Measurements from ENCODE around the gene GABARAPL2. TPM values are rescaled to one million over a fixed set of nuclear protein-coding genes. Genes with fewer than 3 reads are reported as not detected.
A peak's percentile ranks its signal among the peaks of the same experiment; 100 is the strongest.

Gene GABARAPL2
- total and polyA plus RNA-seq, 2 donors (not counting 1 experiment from before 2014, with no cell fraction given) = 73.0 to 84.9 TPM

- intact Hi-C loops (cut with micrococcal nuclease) = no loop called here
- Histone ChIP-seq H3K36me3 (replicated peaks in 1 of 2; ENCODE audit: control extremely low read depth in 1 of 2, control insufficient read depth in 1 of 2, extremely low read depth in 1 of 2, insufficient read depth in 2 of 2, low read length in 1 of 2) (peaks cover 2 to 44% of the 10 kb centered on the region in 2 experiments), H3K4me3 (ENCODE audit: control extremely low read depth in 1 of 5, extremely low read depth in 1 of 5, insufficient read depth in 1 of 5, low read depth in 2 of 5, low read length in 4 of 5) (no peak overlapping the region), H3K9me3 (ENCODE audit: control extremely low read depth in 1 of 3, control insufficient read depth in 2 of 3, insufficient read depth in 1 of 3, low read length in 2 of 3) (no peaks in the 10 kb centered on the region), H3K9ac (ENCODE audit: low read length) (no peak overlapping the region), H3K27me3 (replicated peaks in 1 of 4; ENCODE audit: control extremely low read depth in 1 of 4, control insufficient read depth in 3 of 4, insufficient read depth in 4 of 4, low read length in 3 of 4) (no peaks in the 10 kb centered on the region), H3K27ac (ENCODE audit: low read length in 2 of 2) (no peak overlapping the region), H3K4me2 (replicated peaks; ENCODE audit: low read depth, low read length, poor library complexity, severe bottlenecking) (no peak overlapping the region), H3K4me1 (ENCODE audit: control insufficient read depth in 2 of 2, insufficient read depth in 2 of 2, low read length in 2 of 2) (peaks cover 12 to 27% of the 10 kb centered on the region in 2 donors), H4K20me1 (ENCODE audit: control insufficient read depth, insufficient read depth, low read length, poor library complexity, severe bottlenecking) (no peaks in the 10 kb centered on the region), H3K79me2 (ENCODE audit: control insufficient read depth, insufficient read depth, low read length) (peaks cover 14% of the 10 kb centered on the region), H2AFZ (ENCODE audit: insufficient read depth, low read depth, low read length, poor library complexity, severe bottlenecking) (no peak overlapping the region)
- CTCF ChIA-PET = no interaction called here
- 80% methylated on average over 3 of the region's 4 CpGs for WGBS (ENCODE audit: insufficient coverage)
- Mint-ChIP-seq H3K4me1 (peaks cover 27% of the 10 kb centered on the region), H3K4me3 (peak overlapping the region; percentile 52), H3K27me3 (no peaks in the 10 kb centered on the region), H3K9me3 (ENCODE audit: insufficient read depth) (no peaks in the 10 kb centered on the region), H3K27ac (no peak overlapping the region)
- DNase-seq = no peak
- no peak for TF ChIP-seq CTCF (IDR thresholded peaks at IDR 0.05)
- POLR2A ChIA-PET = no interaction called here
- ATAC-seq (ENCODE audit: low read depth) = no peak
Measured at GRCh38 chr16:75624921-75625334, 58.7 kb downstream of the GABARAPL2 start.

DNA sequence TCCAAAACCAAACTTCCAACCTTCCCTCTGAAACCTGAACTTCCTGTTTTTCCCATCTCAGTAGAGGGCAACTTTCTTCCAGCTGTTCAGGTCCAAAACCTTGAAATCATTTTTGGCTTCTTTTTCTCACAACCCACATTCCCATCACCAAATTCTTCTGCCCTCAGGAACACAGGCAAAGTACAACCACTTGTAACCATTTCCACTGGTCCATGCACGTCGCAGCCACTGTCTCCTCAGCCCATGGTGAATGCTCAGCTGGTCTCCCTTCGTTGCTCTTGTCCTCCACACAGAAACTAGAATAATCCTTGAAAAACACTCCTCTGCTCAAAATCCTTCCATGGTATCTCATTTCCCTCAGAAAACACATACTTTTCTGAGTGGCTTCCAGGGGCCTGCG lies 60.6 kb downstream of the GABARAPL2 start:
- Mint-ChIP-seq H3K9me3 (ENCODE audit: insufficient read depth) (no peaks in the 10 kb centered on the region), H3K27me3 (no peaks in the 10 kb centered on the region), H3K27ac (no peak overlapping the region), H3K4me1 (peaks cover 14% of the 10 kb centered on the region), H3K4me3 (no peak overlapping the region)
- H3K36me3 ChIP-seq (replicated peaks in 1 of 2; ENCODE audit: control extremely low read depth in 1 of 2, control insufficient read depth in 1 of 2, extremely low read depth in 1 of 2, insufficient read depth in 2 of 2, low read length in 1 of 2) = peaks cover 1 to 57% of the 10 kb centered on the region in 2 experiments
- H3K79me2 ChIP-seq (ENCODE audit: control insufficient read depth, insufficient read depth, low read length) = peaks cover 4% of the 10 kb centered on the region
- POLR2A ChIA-PET = interaction anchor here (0.6 kb wide), 1 partner anchor 492 kb away, joined by 3 read pairs; no protein-coding TSS in a partner anchor
- H3K27ac ChIP-seq (ENCODE audit: low read length in 2 of 2) = no peak overlapping the region
- H3K27me3 ChIP-seq (replicated peaks in 1 of 4; ENCODE audit: control extremely low read depth in 1 of 4, control insufficient read depth in 3 of 4, insufficient read depth in 4 of 4, low read length in 3 of 4) = no peaks in the 10 kb centered on the region
- H3K4me3 ChIP-seq (ENCODE audit: control extremely low read depth in 1 of 5, extremely low read depth in 1 of 5, insufficient read depth in 1 of 5, low read depth in 2 of 5, low read length in 4 of 5) = no peak overlapping the region
- no peak overlapping the region for H3K4me2 ChIP-seq (replicated peaks; ENCODE audit: low read depth, low read length, poor library complexity, severe bottlenecking)
- H3K9me3 ChIP-seq (ENCODE audit: control extremely low read depth in 1 of 3, control insufficient read depth in 2 of 3, insufficient read depth in 1 of 3, low read length in 2 of 3) = no peaks in the 10 kb centered on the region
- H4K20me1 ChIP-seq (ENCODE audit: control insufficient read depth, insufficient read depth, low read length, poor library complexity, severe bottlenecking) = no peaks in the 10 kb centered on the region
- ATAC-seq (ENCODE audit: low read depth) (no peak), DNase-seq (no peak)
- TF ChIP-seq EZH2 (IDR thresholded peaks at IDR 0.05; ENCODE audit: borderline replicate concordance, insufficient read depth, low read depth, low read length, poor library complexity, severe bottlenecking) (no peak), CTCF (IDR thresholded peaks at IDR 0.05) (no peak)
- 98% methylated on average over 4 of the region's 4 CpGs for WGBS (ENCODE audit: insufficient coverage)
- no peak overlapping the region for H3K9ac ChIP-seq (ENCODE audit: low read length)
- peaks cover 7 to 13% of the 10 kb centered on the region in 2 donors for H3K4me1 ChIP-seq (ENCODE audit: control insufficient read depth in 2 of 2, insufficient read depth in 2 of 2, low read length in 2 of 2)
- intact Hi-C loops (cut with micrococcal nuclease) = no loop called here
- no peak overlapping the region for H2AFZ ChIP-seq (ENCODE audit: insufficient read depth, low read depth, low read length, poor library complexity, severe bottlenecking)
- CTCF ChIA-PET = no interaction called here

Other genes with a start within 250 kb of the GABARAPL2 start
- gene CFDP1, start 132.9 kb upstream of the GABARAPL2 start, total RNA-seq = 39.5 and 42.8 TPM in 2 replicates
- gene CFDP1, start 132.9 kb upstream of the GABARAPL2 start, polyA plus RNA-seq = 6.3 and 20.3 TPM in 2 replicates
- 37.9 and 45.6 TPM in 2 replicates for gene TMEM170A, start 101.7 kb upstream of the GABARAPL2 start, total RNA-seq
- 21.8 and 41.9 TPM in 2 replicates for gene TMEM170A, start 101.7 kb upstream of the GABARAPL2 start, polyA plus RNA-seq
- gene CHST6, start 70.9 kb upstream of the GABARAPL2 start, total RNA-seq = 0.07 and 0.17 TPM in 2 replicates
- 0.01 TPM in 1 of 2 replicates, not detected in the other for gene CHST6, start 70.9 kb upstream of the GABARAPL2 start, polyA plus RNA-seq
- gene CHST5, start 30.3 kb upstream of the GABARAPL2 start, total RNA-seq = 0.56 and 0.99 TPM in 2 replicates
- gene CHST5, start 30.3 kb upstream of the GABARAPL2 start, polyA plus RNA-seq = not detected in 2 replicates
- gene TMEM231, start 10.1 kb upstream of the GABARAPL2 start, total RNA-seq = 4.7 and 6.0 TPM in 2 replicates
- 4.2 and 4.4 TPM in 2 replicates for gene TMEM231, start 10.1 kb upstream of the GABARAPL2 start, polyA plus RNA-seq
- 71.2 and 75.2 TPM in 2 replicates for gene ADAT1, start 56.9 kb downstream of the GABARAPL2 start, total RNA-seq
- 28.4 and 31.7 TPM in 2 replicates for gene ADAT1, start 56.9 kb downstream of the GABARAPL2 start, polyA plus RNA-seq
- 102 and 114 TPM in 2 replicates for gene KARS1, start 81.3 kb downstream of the GABARAPL2 start, total RNA-seq
- 70.7 and 72.4 TPM in 2 replicates for gene KARS1, start 81.3 kb downstream of the GABARAPL2 start, polyA plus RNA-seq
- gene TERF2IP, start 81.4 kb downstream of the GABARAPL2 start, total RNA-seq = 74.6 and 75.2 TPM in 2 replicates
- 63.1 and 91.1 TPM in 2 replicates for gene TERF2IP, start 81.4 kb downstream of the GABARAPL2 start, polyA plus RNA-seq
- gene CPHXL2, start 110.6 kb downstream of the GABARAPL2 start, total RNA-seq = not detected in 2 replicates
- gene CPHXL2, start 110.6 kb downstream of the GABARAPL2 start, polyA plus RNA-seq = not detected in 2 replicates
- gene DUXB, start 135.1 kb downstream of the GABARAPL2 start, total RNA-seq = not detected in 2 replicates
- not detected in 2 replicates for gene DUXB, start 135.1 kb downstream of the GABARAPL2 start, polyA plus RNA-seq
- gene CPHXL, start 160.1 kb downstream of the GABARAPL2 start, total RNA-seq = not detected in 2 replicates
- not detected in 2 replicates for gene CPHXL, start 160.1 kb downstream of the GABARAPL2 start, polyA plus RNA-seq